ENCODE measurements around the gene LIN7B. TPM values are rescaled to one million over a fixed set of nuclear protein-coding genes. Genes with fewer than 3 reads are reported as not detected.

LIN7B gene
- total and polyA plus RNA-seq, 9 of the 15 experiments (the other 6 are each of a cell fraction or from before 2014, with no cell fraction given): 0.89 to 15.7 (median 4.0) TPM

DNA sequence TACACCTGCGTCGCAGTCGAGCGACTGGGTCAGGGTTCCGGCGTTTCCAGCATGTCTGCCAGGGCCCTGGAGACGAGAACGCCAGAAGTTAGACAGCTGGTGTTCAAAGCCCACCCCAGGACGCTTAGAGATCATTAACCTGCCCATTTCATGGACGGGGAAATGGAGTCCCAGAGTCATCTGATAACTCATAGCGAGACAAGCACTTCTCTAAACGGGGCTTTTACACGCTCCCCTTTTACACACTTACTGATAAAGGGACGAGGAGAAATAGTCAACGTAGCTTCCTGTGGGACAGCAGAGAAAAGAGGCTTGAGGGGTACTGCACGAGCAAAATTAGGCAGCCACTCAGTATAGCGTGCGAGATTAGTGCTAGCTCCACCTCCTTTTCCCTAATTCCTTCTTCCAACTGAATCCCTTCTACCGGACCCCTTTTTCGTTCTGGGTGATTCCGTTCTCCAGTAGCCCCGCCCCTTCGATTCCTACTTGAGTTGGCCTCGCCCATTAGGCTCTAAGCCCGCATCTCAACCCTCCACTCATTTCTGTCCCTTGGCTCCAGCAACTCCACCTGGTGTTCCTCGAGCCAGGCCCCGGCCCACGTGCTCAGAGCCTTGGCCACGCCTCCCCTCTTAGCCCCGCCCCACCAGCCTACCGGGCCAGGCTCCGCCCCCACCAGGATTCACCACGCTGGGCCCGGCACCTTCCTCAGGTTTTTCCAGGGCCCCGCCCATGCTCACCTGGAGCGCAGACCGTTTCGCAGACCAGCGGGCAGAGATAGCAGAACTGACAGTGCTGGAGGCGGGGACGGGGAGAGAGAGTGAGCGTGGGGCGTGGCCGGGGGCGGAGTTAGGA, 37.3 kb downstream of the LIN7B start (continued):
- TF ChIP-seq, protein P1, sequence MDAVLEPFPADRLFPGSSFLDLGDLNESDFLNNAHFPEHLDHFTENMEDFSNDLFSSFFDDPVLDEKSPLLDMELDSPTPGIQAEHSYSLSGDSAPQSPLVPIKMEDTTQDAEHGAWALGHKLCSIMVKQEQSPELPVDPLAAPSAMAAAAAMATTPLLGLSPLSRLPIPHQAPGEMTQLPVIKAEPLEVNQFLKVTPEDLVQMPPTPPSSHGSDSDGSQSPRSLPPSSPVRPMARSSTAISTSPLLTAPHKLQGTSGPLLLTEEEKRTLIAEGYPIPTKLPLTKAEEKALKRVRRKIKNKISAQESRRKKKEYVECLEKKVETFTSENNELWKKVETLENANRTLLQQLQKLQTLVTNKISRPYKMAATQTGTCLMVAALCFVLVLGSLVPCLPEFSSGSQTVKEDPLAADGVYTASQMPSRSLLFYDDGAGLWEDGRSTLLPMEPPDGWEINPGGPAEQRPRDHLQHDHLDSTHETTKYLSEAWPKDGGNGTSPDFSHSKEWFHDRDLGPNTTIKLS (IDR thresholded peaks at IDR 0.05; ENCODE audit: borderline replicate concordance, low read depth): peak; percentile 7; the same call in 1 of the 2 replicates
- peak; percentile 73 to 77 for TF ChIP-seq NRF1 (conservative IDR thresholded peaks at IDR 0.05 in 1 of 2, IDR thresholded peaks at IDR 0.05 in 1 of 2)
- TF ChIP-seq, protein P2, sequence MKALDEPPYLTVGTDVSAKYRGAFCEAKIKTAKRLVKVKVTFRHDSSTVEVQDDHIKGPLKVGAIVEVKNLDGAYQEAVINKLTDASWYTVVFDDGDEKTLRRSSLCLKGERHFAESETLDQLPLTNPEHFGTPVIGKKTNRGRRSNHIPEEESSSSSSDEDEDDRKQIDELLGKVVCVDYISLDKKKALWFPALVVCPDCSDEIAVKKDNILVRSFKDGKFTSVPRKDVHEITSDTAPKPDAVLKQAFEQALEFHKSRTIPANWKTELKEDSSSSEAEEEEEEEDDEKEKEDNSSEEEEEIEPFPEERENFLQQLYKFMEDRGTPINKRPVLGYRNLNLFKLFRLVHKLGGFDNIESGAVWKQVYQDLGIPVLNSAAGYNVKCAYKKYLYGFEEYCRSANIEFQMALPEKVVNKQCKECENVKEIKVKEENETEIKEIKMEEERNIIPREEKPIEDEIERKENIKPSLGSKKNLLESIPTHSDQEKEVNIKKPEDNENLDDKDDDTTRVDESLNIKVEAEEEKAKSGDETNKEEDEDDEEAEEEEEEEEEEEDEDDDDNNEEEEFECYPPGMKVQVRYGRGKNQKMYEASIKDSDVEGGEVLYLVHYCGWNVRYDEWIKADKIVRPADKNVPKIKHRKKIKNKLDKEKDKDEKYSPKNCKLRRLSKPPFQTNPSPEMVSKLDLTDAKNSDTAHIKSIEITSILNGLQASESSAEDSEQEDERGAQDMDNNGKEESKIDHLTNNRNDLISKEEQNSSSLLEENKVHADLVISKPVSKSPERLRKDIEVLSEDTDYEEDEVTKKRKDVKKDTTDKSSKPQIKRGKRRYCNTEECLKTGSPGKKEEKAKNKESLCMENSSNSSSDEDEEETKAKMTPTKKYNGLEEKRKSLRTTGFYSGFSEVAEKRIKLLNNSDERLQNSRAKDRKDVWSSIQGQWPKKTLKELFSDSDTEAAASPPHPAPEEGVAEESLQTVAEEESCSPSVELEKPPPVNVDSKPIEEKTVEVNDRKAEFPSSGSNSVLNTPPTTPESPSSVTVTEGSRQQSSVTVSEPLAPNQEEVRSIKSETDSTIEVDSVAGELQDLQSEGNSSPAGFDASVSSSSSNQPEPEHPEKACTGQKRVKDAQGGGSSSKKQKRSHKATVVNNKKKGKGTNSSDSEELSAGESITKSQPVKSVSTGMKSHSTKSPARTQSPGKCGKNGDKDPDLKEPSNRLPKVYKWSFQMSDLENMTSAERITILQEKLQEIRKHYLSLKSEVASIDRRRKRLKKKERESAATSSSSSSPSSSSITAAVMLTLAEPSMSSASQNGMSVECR (CRISPR knock-in tag; IDR thresholded peaks at IDR 0.05): peak; percentile 94
- TF ChIP-seq HDAC1 (IDR thresholded peaks at IDR 0.05): peak; percentile 39 to 87; a peak in 2 of 4 replicates
- TF ChIP-seq POLR2B (IDR thresholded peaks at IDR 0.05; ENCODE audit: low read depth, partially characterized antibody): peak; percentile 25
- TF ChIP-seq CXXC5 (CRISPR knock-in tag; IDR thresholded peaks at IDR 0.05): peak; percentile 35; the same call in 1 of the 2 replicates
- no peak for TF ChIP-seq NONO (IDR thresholded peaks at IDR 0.05; ENCODE audit: low read depth in 2 of 2, low read length in 1 of 2)
- no peak for TF ChIP-seq ZNF3 (CRISPR knock-in tag; IDR thresholded peaks at IDR 0.05)
- peak; percentile 79; the same call in 1 of the 2 replicates for TF ChIP-seq SMARCA5 (IDR thresholded peaks at IDR 0.05)
- peak; percentile 31 for TF ChIP-seq PHF20 (IDR thresholded peaks at IDR 0.05; ENCODE audit: partially characterized antibody)
- 0 out of 2 replicates have a peak, but pooled peaks have one; percentile 48 for TF ChIP-seq SUPT5H (IDR thresholded peaks at IDR 0.05)
- peak; percentile 91 for TF ChIP-seq ZEB2 (IDR thresholded peaks at IDR 0.05)
- no peak for TF ChIP-seq BCL6 (CRISPR knock-in tag; IDR thresholded peaks at IDR 0.05)
- peak; percentile 96 for TF ChIP-seq MYC (IDR thresholded peaks at IDR 0.05; ENCODE audit: low read depth, low read length)
- TF ChIP-seq MYC (CRISPR knock-in tag; IDR thresholded peaks at IDR 0.05; ENCODE audit: borderline replicate concordance, low read depth): no peak
- TF ChIP-seq CBX1 (IDR thresholded peaks at IDR 0.05; ENCODE audit: low read depth): 0 out of 2 replicates have a peak, but pooled peaks have one; percentile 73
- no peak for TF ChIP-seq PHB (CRISPR knock-in tag; IDR thresholded peaks at IDR 0.05)
- TF ChIP-seq CREM (IDR thresholded peaks at IDR 0.05; ENCODE audit: low read depth): peak; percentile 23; the same call in 1 of the 2 replicates
- TF ChIP-seq ZNF75A (CRISPR knock-in tag; IDR thresholded peaks at IDR 0.05): no peak
- TF ChIP-seq, protein P3, sequence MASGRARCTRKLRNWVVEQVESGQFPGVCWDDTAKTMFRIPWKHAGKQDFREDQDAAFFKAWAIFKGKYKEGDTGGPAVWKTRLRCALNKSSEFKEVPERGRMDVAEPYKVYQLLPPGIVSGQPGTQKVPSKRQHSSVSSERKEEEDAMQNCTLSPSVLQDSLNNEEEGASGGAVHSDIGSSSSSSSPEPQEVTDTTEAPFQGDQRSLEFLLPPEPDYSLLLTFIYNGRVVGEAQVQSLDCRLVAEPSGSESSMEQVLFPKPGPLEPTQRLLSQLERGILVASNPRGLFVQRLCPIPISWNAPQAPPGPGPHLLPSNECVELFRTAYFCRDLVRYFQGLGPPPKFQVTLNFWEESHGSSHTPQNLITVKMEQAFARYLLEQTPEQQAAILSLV (tag; IDR thresholded peaks at IDR 0.05): no peak
- peak; percentile 48 for TF ChIP-seq TAF1 (IDR thresholded peaks at IDR 0.05; ENCODE audit: control insufficient read depth, extremely low read depth, insufficient read depth, low read length, severe bottlenecking)
- peak; percentile 66; the same call in 1 of the 2 replicates for TF ChIP-seq LCOR (CRISPR knock-in tag; IDR thresholded peaks at IDR 0.05)
